T-cell (primary cell): ENCODE measurements around the gene LGI1. TPM values are rescaled to one million over a fixed set of nuclear protein-coding genes. Genes with fewer than 3 reads are reported as not detected.

ENCODE experiments used
- ATAC-seq, 4 experiments: fragments of 200-7000 bp in 3 of 4; fragments of 150-1000 bp in 1 of 4; cut with Tn5 transposase; replicated peaks in 1 of 4; 1 replicate in 3 of 4; 2 replicates in 1 of 4; pipeline ENCODE4 v1.10.0; 2021; ENCODE audit warnings: moderate library complexity in 3 of 4, mild to moderate bottlenecking in 2 of 4, moderate number of reproducible peaks in 1 of 4
- CTCF ChIA-PET, 2 donors: fragments of 300-600 bp; sonication (Branson Sonifier 250); formaldehyde crosslinking; loops; one replicate each; lab custom pipeline; 2022; ENCODE audit warnings: antibody characterized with exemption in 2 of 2; lab: Charles Lee
- POLR2A ChIA-PET, 2 donors: fragments of 300-600 bp; sonication (Branson Sonifier 250); formaldehyde crosslinking; loops; one replicate each; lab custom pipeline; 2022; ENCODE audit warnings: antibody characterized with exemption in 2 of 2; lab: Charles Lee
- DNase-seq, 35 experiments: peaks; one replicate each; pipeline versions ENCODE4 v3.0.0 to v3.0.0-alpha.2; 2013 to 2023
- H3K27ac ChIP-seq: one replicate; pipeline ENCODE4 v1.5.1; 2013; ENCODE audit warnings: low read length
- H3K27me3 ChIP-seq, 2 experiments: replicated peaks in 1 of 2; 1 replicate in 1 of 2; 2 replicates in 1 of 2; pipeline versions ENCODE4 v1.6.1 to v1.7.0; 2013; ENCODE audit warnings: low read length in 1 of 2, mixed read lengths in 1 of 2; ENCODE audit not compliant: control insufficient read depth in 2 of 2, insufficient read depth in 2 of 2; ENCODE audit errors: extremely low read depth in 1 of 2
- H3K36me3 ChIP-seq, 2 donors: 1 replicate in 1 of 2; 2 replicates in 1 of 2; pipeline versions ENCODE4 v1.6.1 to v1.7.0; 2013; ENCODE audit warnings: low read length in 1 of 2; ENCODE audit not compliant: control insufficient read depth in 2 of 2, insufficient read depth in 1 of 2; ENCODE audit errors: extremely low read depth in 1 of 2
- H3K4me1 ChIP-seq, 2 experiments: 1 replicate in 1 of 2; 2 replicates in 1 of 2; pipeline versions ENCODE4 v1.6.1 to v1.7.0; 2013; ENCODE audit warnings: low read length in 2 of 2, mixed read lengths in 1 of 2; ENCODE audit not compliant: insufficient read depth in 2 of 2, control insufficient read depth in 1 of 2; ENCODE audit errors: extremely low read depth in 1 of 2
- H3K4me3 ChIP-seq, 2 donors: 1 replicate in 1 of 2; 2 replicates in 1 of 2; pipeline versions ENCODE4 v1.5.1 to v1.7.0; 2013; ENCODE audit warnings: mild to moderate bottlenecking in 2 of 2, low read length in 1 of 2, moderate library complexity in 1 of 2; ENCODE audit not compliant: control insufficient read depth in 1 of 2; ENCODE audit errors: extremely low read depth in 1 of 2
- H3K9me3 ChIP-seq: 2 replicates; pipeline ENCODE4 v1.7.0; 2013
- H3K27ac Mint-ChIP-seq, 2 donors: one replicate each; pipeline ENCODE4 v1.8.0; 2020 to 2021; ENCODE audit warnings: mild to moderate bottlenecking in 2 of 2, mixed read lengths in 2 of 2
- H3K27me3 Mint-ChIP-seq, 2 donors: one replicate each; pipeline ENCODE4 v1.8.0; 2021 to 2022; ENCODE audit warnings: mixed read lengths in 2 of 2
- H3K36me3 Mint-ChIP-seq: one replicate; pipeline ENCODE4 v1.8.0; 2021; ENCODE audit warnings: mixed read lengths
- H3K4me1 Mint-ChIP-seq, 3 donors: one replicate each; pipeline ENCODE4 v1.8.0; 2020 to 2022; ENCODE audit warnings: mixed read lengths in 3 of 3, mild to moderate bottlenecking in 1 of 3
- H3K4me3 Mint-ChIP-seq, 3 donors: one replicate each; pipeline ENCODE4 v1.8.0; 2020 to 2022; ENCODE audit warnings: mild to moderate bottlenecking in 3 of 3, mixed read lengths in 3 of 3, moderate library complexity in 3 of 3
- H3K9me3 Mint-ChIP-seq, 3 donors: one replicate each; pipeline ENCODE4 v1.8.0; 2020 to 2022; ENCODE audit warnings: mixed read lengths in 3 of 3
- WGBS: methylation state at CpG from one replicate; pipeline ENCODE4 v1.1.5; 2013; ENCODE audit warnings: missing lambda C conversion rate; ENCODE audit not compliant: insufficient coverage; 5-methylcytosine and 5-hydroxymethylcytosine counted together
- total RNA-seq, 35 experiments: library from RNA in 6 of 35; stranded (reverse) in 6 of 35; fragments of 120-200 nt in 1 of 35; gene quantifications; one replicate each; pipeline versions ENCODE4 v1.2.1 to v1.2.4 and lab custom pipeline; 2013 to 2026

Gene LGI1
- total RNA-seq, 5 donors from 2014 or later (not counting 1 experiment from before 2014, with no cell fraction given): not detected

GRCh38 chr10:93768892-93769291, 11.2 kb downstream of the LGI1 start:
- Mint-ChIP-seq H3K4me3 (no peak overlapping the region), H3K27ac (no peak overlapping the region), H3K36me3 (no peaks in the 10 kb centered on the region), H3K4me1 (no peaks in the 10 kb centered on the region), H3K27me3 (peaks cover 22 to 29% of the 10 kb centered on the region in 2 donors), H3K9me3 (no peaks in the 10 kb centered on the region)
- Histone ChIP-seq H3K27ac (no peak overlapping the region), H3K9me3 (no peaks in the 10 kb centered on the region), H3K4me1 (no peaks in the 10 kb centered on the region), H3K36me3 (no peaks in the 10 kb centered on the region), H3K4me3 (no peak overlapping the region), H3K27me3 (peaks cover 0 to 3% of the 10 kb centered on the region in 2 experiments)
- DNase-seq (no peak), ATAC-seq (no peak)
- POLR2A ChIA-PET: no interaction called here
- CTCF ChIA-PET: no interaction called here

GRCh38 chr10:93771354-93771753, 13.6 kb downstream of the LGI1 start:
- Mint-ChIP-seq H3K9me3 (no peaks in the 10 kb centered on the region), H3K4me3 (no peak overlapping the region), H3K4me1 (no peaks in the 10 kb centered on the region), H3K27me3 (peaks cover 21 to 38% of the 10 kb centered on the region in 2 donors), H3K36me3 (no peaks in the 10 kb centered on the region), H3K27ac (no peak overlapping the region)
- Histone ChIP-seq H3K4me1 (no peaks in the 10 kb centered on the region), H3K27me3 (peaks cover 0 to 3% of the 10 kb centered on the region in 2 experiments), H3K36me3 (no peaks in the 10 kb centered on the region), H3K9me3 (no peaks in the 10 kb centered on the region), H3K4me3 (no peak overlapping the region), H3K27ac (no peak overlapping the region)
- CTCF ChIA-PET: no interaction called here
- DNase-seq (no peak), ATAC-seq (no peak)
- POLR2A ChIA-PET: no interaction called here
- 97% methylated on average over 4 of the region's 7 CpGs for WGBS

- ATAC-seq (no peak), DNase-seq (no peak)
- WGBS: 77% methylated on average over 2 of the region's 5 CpGs
- H3K4me3 Mint-ChIP-seq: no peak overlapping the region
- H3K27ac ChIP-seq: no peak overlapping the region
- POLR2A ChIA-PET: interaction anchor here in 1 of 2 donors (0.7 kb wide), 1 partner anchor 204 kb away, joined by 7 read pairs; no protein-coding TSS in a partner anchor
- CTCF ChIA-PET: interaction anchor here in 1 of 2 donors (0.5 to 0.6 kb wide), 2 partner anchors 13 to 21 kb away, joined by 3 read pairs; no protein-coding TSS in a partner anchor
- H3K4me1 ChIP-seq: no peaks in the 10 kb centered on the region
- no peaks in the 10 kb centered on the region for H3K9me3 ChIP-seq
- H3K36me3 ChIP-seq: no peaks in the 10 kb centered on the region
- H3K9me3 Mint-ChIP-seq: no peaks in the 10 kb centered on the region
- peaks cover 1 to 2% of the 10 kb centered on the region in 2 experiments for H3K27me3 ChIP-seq
- H3K27ac Mint-ChIP-seq: no peak overlapping the region
- H3K4me3 ChIP-seq: no peak overlapping the region
- peaks cover 19 to 34% of the 10 kb centered on the region in 2 donors for H3K27me3 Mint-ChIP-seq
- no peaks in the 10 kb centered on the region for H3K36me3 Mint-ChIP-seq
- H3K4me1 Mint-ChIP-seq: no peaks in the 10 kb centered on the region
Measured at GRCh38 chr10:93773120-93773519, 15.4 kb downstream of the LGI1 start.

GRCh38 chr10:93773705-93774104, 16.0 kb downstream of the LGI1 start:
- no peaks in the 10 kb centered on the region for H3K36me3 Mint-ChIP-seq
- H3K27me3 Mint-ChIP-seq: peaks cover 23 to 31% of the 10 kb centered on the region in 2 donors
- Histone ChIP-seq H3K27me3 (peaks cover 0 to 2% of the 10 kb centered on the region in 2 experiments), H3K9me3 (no peaks in the 10 kb centered on the region), H3K4me1 (no peaks in the 10 kb centered on the region), H3K27ac (no peak overlapping the region), H3K4me3 (no peak overlapping the region), H3K36me3 (no peaks in the 10 kb centered on the region)
- no peak overlapping the region for H3K27ac Mint-ChIP-seq
- no peak for DNase-seq
- H3K4me3 Mint-ChIP-seq: no peak overlapping the region
- WGBS: 92% methylated on average over 2 of the region's 4 CpGs
- ChIA-PET CTCF (interaction anchor here in 1 of 2 donors (0.5 to 0.6 kb wide), 2 partner anchors 13 to 20 kb away, joined by 3 read pairs; no protein-coding TSS in a partner anchor), POLR2A (no interaction called here)
- H3K4me1 Mint-ChIP-seq: no peaks in the 10 kb centered on the region
- ATAC-seq: no peak
- no peaks in the 10 kb centered on the region for H3K9me3 Mint-ChIP-seq

- no peaks in the 10 kb centered on the region for H3K9me3 Mint-ChIP-seq
- no peak overlapping the region for H3K27ac ChIP-seq
- H3K4me1 Mint-ChIP-seq: no peaks in the 10 kb centered on the region
- H3K9me3 ChIP-seq: no peaks in the 10 kb centered on the region
- H3K27ac Mint-ChIP-seq: no peak overlapping the region
- no peak overlapping the region for H3K4me3 ChIP-seq
- ChIA-PET POLR2A (no interaction called here), CTCF (no interaction called here)
- H3K4me3 Mint-ChIP-seq: no peak overlapping the region
- peaks cover 18 to 31% of the 10 kb centered on the region in 2 donors for H3K27me3 Mint-ChIP-seq
- H3K36me3 ChIP-seq: no peaks in the 10 kb centered on the region
- DNase-seq (no peak), ATAC-seq (no peak)
- no peaks in the 10 kb centered on the region for H3K4me1 ChIP-seq
- no CpG with 5 or more reads among the region's 5 CpGs for WGBS
- peaks cover 0 to 2% of the 10 kb centered on the region in 2 experiments for H3K27me3 ChIP-seq
- no peaks in the 10 kb centered on the region for H3K36me3 Mint-ChIP-seq
Measured at GRCh38 chr10:93775356-93775755, 17.6 kb downstream of the LGI1 start.

GRCh38 chr10:93777092-93777491, 19.4 kb downstream of the LGI1 start:
- no peaks in the 10 kb centered on the region for H3K9me3 Mint-ChIP-seq
- no CpG with 5 or more reads among the region's 2 CpGs for WGBS
- Histone ChIP-seq H3K9me3 (no peaks in the 10 kb centered on the region), H3K4me1 (no peaks in the 10 kb centered on the region), H3K36me3 (no peaks in the 10 kb centered on the region), H3K4me3 (no peak overlapping the region), H3K27me3 (peaks cover 0 to 2% of the 10 kb centered on the region in 2 experiments), H3K27ac (no peak overlapping the region)
- H3K27ac Mint-ChIP-seq: no peak overlapping the region
- CTCF ChIA-PET: interaction anchor here in 1 of 2 donors (0.6 kb wide), 1 partner anchor 29 kb away, joined by 7 read pairs; no protein-coding TSS in a partner anchor
- H3K4me3 Mint-ChIP-seq: no peak overlapping the region
- ATAC-seq (no peak), DNase-seq (no peak)
- H3K4me1 Mint-ChIP-seq: no peaks in the 10 kb centered on the region
- peaks cover 18 to 31% of the 10 kb centered on the region in 2 donors for H3K27me3 Mint-ChIP-seq
- no peaks in the 10 kb centered on the region for H3K36me3 Mint-ChIP-seq
- POLR2A ChIA-PET: no interaction called here
